ENCODE data around the gene COL5A3.
A peak's percentile ranks its signal among the peaks of the same experiment; 100 is the strongest.

Gene COL5A3

DNA sequence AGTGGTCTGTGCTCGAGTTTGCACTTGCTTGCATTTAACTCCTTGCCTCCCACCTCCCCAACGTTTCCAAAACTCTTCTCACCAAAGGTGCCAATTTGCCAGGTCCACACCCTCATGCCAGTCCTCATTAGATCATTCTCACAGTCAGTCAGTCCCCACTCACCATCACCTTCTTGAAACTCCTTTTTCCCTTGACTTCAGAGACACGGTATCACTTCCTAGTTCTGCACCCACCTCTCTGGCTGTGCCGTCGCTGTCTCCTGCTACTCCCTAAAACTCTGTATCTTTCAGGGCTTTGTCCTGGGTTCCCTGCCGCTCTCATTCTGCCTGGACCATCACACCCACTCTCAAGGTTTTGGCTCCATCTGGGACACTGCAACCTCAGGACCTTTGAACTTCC lies 93.6 kb downstream of the COL5A3 start:
- no peak overlapping the region for H3K4me3 ChIP-seq (ENCODE audit: low read depth, low read length)
- no peak for DNase-seq (ENCODE audit: low read depth)
- TF ChIP-seq MYC (IDR thresholded peaks at IDR 0.05; ENCODE audit: low read depth, low read length) (no peak), POLR2A (IDR thresholded peaks at IDR 0.05; ENCODE audit: extremely low read depth, insufficient read length) (no peak)
- TF ChIP-seq, protein P1, sequence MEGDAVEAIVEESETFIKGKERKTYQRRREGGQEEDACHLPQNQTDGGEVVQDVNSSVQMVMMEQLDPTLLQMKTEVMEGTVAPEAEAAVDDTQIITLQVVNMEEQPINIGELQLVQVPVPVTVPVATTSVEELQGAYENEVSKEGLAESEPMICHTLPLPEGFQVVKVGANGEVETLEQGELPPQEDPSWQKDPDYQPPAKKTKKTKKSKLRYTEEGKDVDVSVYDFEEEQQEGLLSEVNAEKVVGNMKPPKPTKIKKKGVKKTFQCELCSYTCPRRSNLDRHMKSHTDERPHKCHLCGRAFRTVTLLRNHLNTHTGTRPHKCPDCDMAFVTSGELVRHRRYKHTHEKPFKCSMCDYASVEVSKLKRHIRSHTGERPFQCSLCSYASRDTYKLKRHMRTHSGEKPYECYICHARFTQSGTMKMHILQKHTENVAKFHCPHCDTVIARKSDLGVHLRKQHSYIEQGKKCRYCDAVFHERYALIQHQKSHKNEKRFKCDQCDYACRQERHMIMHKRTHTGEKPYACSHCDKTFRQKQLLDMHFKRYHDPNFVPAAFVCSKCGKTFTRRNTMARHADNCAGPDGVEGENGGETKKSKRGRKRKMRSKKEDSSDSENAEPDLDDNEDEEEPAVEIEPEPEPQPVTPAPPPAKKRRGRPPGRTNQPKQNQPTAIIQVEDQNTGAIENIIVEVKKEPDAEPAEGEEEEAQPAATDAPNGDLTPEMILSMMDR (IDR thresholded peaks at IDR 0.05; ENCODE audit: low read depth, low read length): no peak
- TF ChIP-seq, protein P2, sequence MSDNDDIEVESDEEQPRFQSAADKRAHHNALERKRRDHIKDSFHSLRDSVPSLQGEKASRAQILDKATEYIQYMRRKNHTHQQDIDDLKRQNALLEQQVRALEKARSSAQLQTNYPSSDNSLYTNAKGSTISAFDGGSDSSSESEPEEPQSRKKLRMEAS (IDR thresholded peaks at IDR 0.05; ENCODE audit: low read depth, low read length): no peak

DNA sequence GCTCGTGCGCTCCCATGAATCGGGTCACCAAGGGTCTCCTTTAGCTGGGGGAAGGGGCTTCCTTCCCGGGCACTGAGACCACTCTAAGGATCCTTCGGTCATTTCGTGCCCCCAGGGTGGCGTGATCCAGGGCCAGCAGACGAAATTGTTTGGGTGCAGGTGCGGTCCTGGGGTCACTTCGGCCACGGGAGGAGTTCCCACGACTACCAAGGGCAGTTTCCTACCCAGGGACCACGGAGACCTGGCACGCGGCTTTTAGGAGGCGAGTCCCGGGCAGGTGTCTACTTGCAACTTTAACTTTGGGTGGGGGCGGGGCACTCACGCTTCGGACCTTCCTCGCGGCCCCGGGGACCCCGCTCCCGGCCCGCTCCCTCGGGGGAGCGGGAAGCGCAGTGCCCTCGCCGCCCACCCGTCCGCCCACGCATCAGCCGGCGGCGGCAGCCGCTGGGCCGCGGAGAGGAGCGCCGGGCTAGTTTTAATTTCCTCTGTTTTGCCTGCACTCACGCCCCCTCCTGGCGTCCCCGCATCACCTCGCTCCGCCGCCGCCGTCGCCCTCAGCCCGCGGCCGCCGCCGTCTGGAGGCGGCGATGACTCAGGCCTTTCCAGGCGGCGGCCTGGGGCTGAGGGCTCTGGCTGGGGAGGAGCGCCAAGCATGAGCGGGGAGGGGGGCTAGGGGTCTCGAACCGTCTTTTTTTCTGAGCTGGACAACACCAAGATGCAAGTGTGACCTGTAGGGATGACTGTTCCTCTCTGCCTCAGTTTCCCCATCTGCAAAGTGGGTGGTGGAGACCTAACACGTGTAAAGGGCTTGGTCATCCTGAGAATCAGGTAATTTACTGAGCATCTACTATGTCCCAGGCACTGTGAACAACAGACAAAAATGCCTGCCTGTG lies 95.7 kb downstream of the COL5A3 start:
- TF ChIP-seq, protein P1 (IDR thresholded peaks at IDR 0.05; ENCODE audit: low read depth, low read length): peak; percentile 93
- TF ChIP-seq MYC (IDR thresholded peaks at IDR 0.05; ENCODE audit: low read depth, low read length) (peak; percentile 61), POLR2A (IDR thresholded peaks at IDR 0.05; ENCODE audit: extremely low read depth, insufficient read length) (peak; percentile 20)
- TF ChIP-seq, protein P2 (IDR thresholded peaks at IDR 0.05; ENCODE audit: low read depth, low read length): peak; percentile 67
- H3K4me3 ChIP-seq (ENCODE audit: low read depth, low read length): peak overlapping the region; percentile 44
- DNase-seq (ENCODE audit: low read depth): peak; percentile 97

DNA sequence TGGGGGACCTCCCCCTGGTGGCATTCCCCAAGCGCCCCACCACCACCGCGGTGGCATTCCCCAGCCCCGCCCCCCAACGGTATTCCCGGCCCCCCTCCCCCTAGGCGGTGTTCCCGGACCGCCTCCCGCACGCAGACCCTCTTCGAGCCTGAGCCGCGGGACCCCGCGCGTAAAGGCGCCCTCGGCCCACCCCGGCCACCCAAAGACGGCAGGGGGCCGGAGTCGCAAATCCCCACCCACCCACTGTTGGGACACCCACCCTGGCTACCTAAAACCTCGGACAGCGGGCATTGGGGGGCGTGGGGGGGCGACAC lies 96.3 kb downstream of the COL5A3 start:
- DNase-seq (ENCODE audit: low read depth): no peak
- H3K4me3 ChIP-seq (ENCODE audit: low read depth, low read length): no peak overlapping the region
- TF ChIP-seq, protein P1 (IDR thresholded peaks at IDR 0.05; ENCODE audit: low read depth, low read length): no peak
- no peak for TF ChIP-seq MYC (IDR thresholded peaks at IDR 0.05; ENCODE audit: low read depth, low read length)
- no peak for TF ChIP-seq POLR2A (IDR thresholded peaks at IDR 0.05; ENCODE audit: extremely low read depth, insufficient read length)
- TF ChIP-seq, protein P2 (IDR thresholded peaks at IDR 0.05; ENCODE audit: low read depth, low read length): no peak

DNA sequence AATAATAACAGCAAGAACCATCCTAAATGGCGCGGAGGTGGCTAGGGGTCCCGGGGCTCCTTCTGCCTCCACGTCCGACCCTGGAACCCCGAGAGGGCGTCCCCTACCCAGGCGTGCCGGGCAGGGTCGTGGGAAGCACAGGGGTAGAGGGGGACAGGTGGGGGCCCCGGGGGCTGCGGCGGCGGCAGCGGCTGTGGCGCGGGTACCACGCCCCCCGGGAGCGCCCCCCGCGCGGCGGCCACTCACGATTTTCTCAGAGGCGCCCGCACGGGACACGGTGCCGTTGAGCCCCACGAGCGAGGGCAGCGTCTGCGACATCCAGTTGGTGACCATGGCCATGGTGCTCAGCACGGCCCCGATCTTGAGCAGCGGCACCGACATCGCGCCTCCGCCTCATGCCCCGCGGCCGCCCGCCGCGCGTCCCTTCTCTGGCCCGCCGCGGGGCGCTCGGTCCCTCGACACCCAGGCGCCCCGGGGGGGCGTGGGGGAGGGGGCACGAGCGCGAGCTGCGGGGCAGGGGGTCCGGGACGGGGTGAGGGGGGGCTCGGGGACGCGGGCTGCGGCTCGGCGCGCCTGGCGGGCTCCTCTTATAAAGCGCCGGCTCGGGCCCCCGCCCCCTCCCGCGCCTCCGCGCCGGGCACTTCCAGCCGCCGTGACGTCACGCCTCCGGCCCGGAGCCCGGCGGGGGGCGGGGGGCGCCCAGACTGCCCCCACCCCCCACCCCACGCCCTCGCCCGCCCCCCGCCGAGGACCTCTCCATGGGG lies 96.9 kb downstream of the COL5A3 start:
- H3K4me3 ChIP-seq (ENCODE audit: low read depth, low read length): no peak overlapping the region
- TF ChIP-seq, protein P2 (IDR thresholded peaks at IDR 0.05; ENCODE audit: low read depth, low read length): no peak
- TF ChIP-seq, protein P1 (IDR thresholded peaks at IDR 0.05; ENCODE audit: low read depth, low read length): no peak
- no peak for TF ChIP-seq MYC (IDR thresholded peaks at IDR 0.05; ENCODE audit: low read depth, low read length)
- no peak for DNase-seq (ENCODE audit: low read depth)

DNA sequence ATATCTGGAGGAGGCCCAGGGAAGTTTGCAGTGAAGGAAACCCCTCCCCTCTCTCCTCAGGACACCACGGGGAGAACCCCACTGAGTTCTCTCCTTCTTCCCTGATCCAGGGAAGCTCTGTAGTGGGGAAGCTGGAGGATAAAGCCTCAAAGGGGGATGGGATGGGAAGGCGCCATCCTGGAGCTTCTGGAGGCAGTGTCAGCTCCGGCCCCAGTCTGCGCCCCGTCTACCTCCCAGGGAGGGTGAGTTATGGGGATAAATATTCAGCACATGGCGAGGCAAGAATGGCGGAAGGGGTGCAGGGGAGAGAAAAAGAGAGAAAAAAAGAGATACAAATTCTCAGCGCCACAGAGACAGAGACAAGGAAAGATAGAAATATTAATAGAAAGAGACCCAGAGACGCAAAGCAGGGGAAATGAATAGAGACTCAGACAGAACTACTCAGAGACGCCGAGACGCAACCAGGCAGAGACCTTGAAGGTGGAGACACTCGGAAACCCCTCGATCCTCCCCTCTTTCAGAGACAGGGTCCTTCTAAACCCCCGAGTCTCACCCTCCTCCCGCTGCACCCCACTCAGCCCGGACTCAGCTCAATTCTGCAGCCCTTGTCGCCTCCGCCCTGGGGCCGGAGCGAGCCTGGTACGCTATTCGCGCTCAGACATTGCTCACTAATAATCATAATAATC lies 97.6 kb downstream of the COL5A3 start:
- no peak overlapping the region for H3K4me3 ChIP-seq (ENCODE audit: low read depth, low read length)
- no peak for DNase-seq (ENCODE audit: low read depth)
- TF ChIP-seq, protein P1 (IDR thresholded peaks at IDR 0.05; ENCODE audit: low read depth, low read length): no peak
- TF ChIP-seq, protein P2 (IDR thresholded peaks at IDR 0.05; ENCODE audit: low read depth, low read length): no peak
- TF ChIP-seq POLR2A (IDR thresholded peaks at IDR 0.05; ENCODE audit: extremely low read depth, insufficient read length): no peak
- TF ChIP-seq MYC (IDR thresholded peaks at IDR 0.05; ENCODE audit: low read depth, low read length): no peak

Data from NB4 (cell line).